Heart right ventricle (tissue), 16 donors: ENCODE measurements around the gene MTA1. TPM values are rescaled to one million over a fixed set of nuclear protein-coding genes. Genes with fewer than 3 reads are reported as not detected.

Experiments used
- ATAC-seq, 8 donors: fragments of 200-7000 bp; cut with Tn5 transposase; one replicate each; pipeline ENCODE4 v1.9.1; 2020; ENCODE audit warnings: mild to moderate bottlenecking in 8 of 8, moderate library complexity in 8 of 8, moderate number of reproducible peaks in 1 of 8
- DNase-seq, 2 donors: peaks; one replicate each; pipeline ENCODE4 v3.0.0-alpha.2; 2020
- H3K27ac ChIP-seq, 10 donors: fragments of 200-600 bp; sonication (generic) in 2 of 10; one replicate each; pipeline versions ENCODE4 v1.5.0 to v1.8.0; 2020 to 2022; ENCODE audit warnings: mild to moderate bottlenecking in 3 of 10
- H3K27me3 ChIP-seq, 7 donors: fragments of 200-600 bp; one replicate each; pipeline ENCODE4 v1.8.0; 2021 to 2022; ENCODE audit warnings: mild to moderate bottlenecking in 2 of 7
- H3K36me3 ChIP-seq, 9 donors: fragments of 200-600 bp; sonication (generic) in 1 of 9; one replicate each; pipeline versions ENCODE4 v1.5.0 to v1.8.0; 2020 to 2022; ENCODE audit warnings: mild to moderate bottlenecking in 2 of 9
- H3K4me1 ChIP-seq, 9 donors: fragments of 200-600 bp; sonication (generic) in 1 of 9; one replicate each; pipeline versions ENCODE4 v1.5.0 to v1.8.0; 2020 to 2022; ENCODE audit warnings: mild to moderate bottlenecking in 4 of 9
- H3K4me3 ChIP-seq, 10 donors: fragments of 200-600 bp; sonication (generic) in 2 of 10; one replicate each; pipeline versions ENCODE4 v1.5.0 to v1.8.0; 2020 to 2022; ENCODE audit warnings: mild to moderate bottlenecking in 7 of 10, moderate library complexity in 2 of 10
- H3K9me3 ChIP-seq, 11 donors: fragments of 200-600 bp in 10 of 11; sonication (generic) in 2 of 11; one replicate each; pipeline versions ENCODE4 v1.5.0 to v1.8.0; 2013 to 2022; ENCODE audit warnings: mild to moderate bottlenecking in 2 of 11, control low read depth in 1 of 11, moderate library complexity in 1 of 11
- CTCF ChIP-seq, 9 donors: fragments of 200-600 bp; sonication (generic) in 2 of 9; IDR thresholded peaks; one replicate each; pipeline versions ENCODE4 v1.5.0 to v1.8.0; 2021 to 2022; ENCODE audit warnings: antibody characterized with exemption in 9 of 9, mild to moderate bottlenecking in 5 of 9, moderate library complexity in 1 of 9
- WGBS, 2 donors: extraction: QIAGEN DNeasy Blood & Tissue Kit; methylation state at CpG; one replicate each; pipeline ENCODE4 v1.1.7; 2013; ENCODE audit warnings: inconsistent platforms in 1 of 2; 5-methylcytosine and 5-hydroxymethylcytosine counted together
- intact Hi-C, 10 donors: fragments of 100-400 bp; cut with DNase I; formaldehyde crosslinking; loops; one replicate each; pipeline versions ENCODE4 v1.11.1 to v1.14.2; 2022
- polyA plus RNA-seq, 2 donors: library from polyadenylated mRNA; stranded (reverse); fragments of 200-250 nt; gene quantifications; one replicate each; pipeline ENCODE4 v1.2.3, GENCODE V29; 2013
- total RNA-seq, 10 donors: library from RNA; stranded (reverse); fragmentation: NEBNext Ultra II Directional in 3 of 10; extraction: Animal tissue kit (Norgen Biotek cat#: 25700) in 3 of 10; gene quantifications; one replicate each; pipeline versions ENCODE4 v1.2.1 to v1.2.4, GENCODE V29; 2021 to 2023
- donor health status: Arrhythmogenic right ventricular cardiomyopathy.
- donor health status: ischemic (EF 13 %, LVEDD 7.1; RV severe dilation, severe dysfunction).
- donor health status: healthy with polysubstance abuse.
- donor health status: DM: no; HTN: yes; CAD: no.
- donor health status: DM: no; HTN: no; CAD: no.
- donor health status: ischemic (EF 25% LVEDD 6.9; RV normal size, moderate dysfunction).
- donor health status: ischemic (EF 25% LVEDD 5.7; RV mildly dilated, moderate dysfunction).
- donor health status: healthy.
- donor health status: DM: yes; HTN: yes; CAD: no.
- donor health status: Ischemic cardiomyopathy.
- donor health status: ischemic (EF 35%, LVEDD 5.7; RV mildly dilated, moderate dysfunction).
- donor health status: nonischemic (EF 11% LVEDD 7.7; RV severe dilation, severe dysfunction).
- donor health status: DM: yes; HTN: yes; CAD: no.
- donor health status: PGD.
- donor health status: ischemic (EF 29% LVEDD 5.4; RV normal size, mild dysfunction).
- donor health status: nonischemic (EF 23%, LVEDD 6.1; RV moderate dilation, normal function).

Gene MTA1
- total and polyA plus RNA-seq, 12 donors: 94.4 to 250 (median 133) TPM

GRCh38 chr14:105476097-105476830, 56.6 kb downstream of the MTA1 start:
- H3K9me3 ChIP-seq: no peaks in the 10 kb centered on the region
- ATAC-seq (peak in 7 of 8 donors; percentile 3 to 20 (median 8)), DNase-seq (peak; percentile 70 to 84)
- peak overlapping the region; percentile 67 to 100 (median 98) for H3K4me3 ChIP-seq
- peaks cover 39 to 78% (median 72%) of the 10 kb centered on the region in 9 donors for H3K4me1 ChIP-seq
- H3K27me3 ChIP-seq: peaks cover 0 to 62% (median 0%) of the 10 kb centered on the region in 7 donors
- intact Hi-C loops: no loop called here
- H3K36me3 ChIP-seq: peaks cover 0 to 29% (median 5%) of the 10 kb centered on the region in 9 donors
- TF ChIP-seq CTCF (IDR thresholded peaks at IDR 0.05): no peak
- peak overlapping the region; percentile 92 to 100 (median 100) for H3K27ac ChIP-seq
- 5 to 7% methylated on average over 20 to 21 of the region's 21 CpGs for WGBS, 2 donors

- 14 to 16% methylated on average over 16 of the region's 16 CpGs for WGBS, 2 donors
- TF ChIP-seq CTCF (IDR thresholded peaks at IDR 0.05): no peak
- Histone ChIP-seq H3K27ac (peak overlapping the region; percentile 92 to 100 (median 100)), H3K36me3 (peaks cover 0 to 29% (median 5%) of the 10 kb centered on the region in 9 donors), H3K4me3 (peak overlapping the region; percentile 67 to 100 (median 98)), H3K27me3 (peaks cover 0 to 62% (median 0%) of the 10 kb centered on the region in 7 donors), H3K9me3 (no peaks in the 10 kb centered on the region), H3K4me1 (peaks cover 40 to 78% (median 75%) of the 10 kb centered on the region in 9 donors)
- intact Hi-C loops: no loop called here
- ATAC-seq (peak in 2 of 8 donors; percentile 1 to 14), DNase-seq (peak; percentile 67 to 83)
These were observed 57.4 kb downstream of the MTA1 start for GRCh38 chr14:105476831-105477659.

GRCh38 chr14:105477660-105478397, 58.2 kb downstream of the MTA1 start:
- Histone ChIP-seq H3K36me3 (peaks cover 0 to 29% (median 5%) of the 10 kb centered on the region in 9 donors), H3K27ac (peak overlapping the region; percentile 25 to 100 (median 100)), H3K9me3 (no peaks in the 10 kb centered on the region), H3K4me3 (peak overlapping the region in 9 of 10 donors; percentile 67 to 100 (median 97)), H3K4me1 (peaks cover 40 to 78% (median 75%) of the 10 kb centered on the region in 9 donors), H3K27me3 (peaks cover 0 to 62% (median 0%) of the 10 kb centered on the region in 7 donors)
- ATAC-seq: no peak
- intact Hi-C loops: no loop called here
- DNase-seq: peak in 1 of 2 donors; percentile 57
- no peak for TF ChIP-seq CTCF (IDR thresholded peaks at IDR 0.05)
- WGBS, 2 donors: 46 to 59% methylated on average over 41 to 47 of the region's 56 CpGs
